NAMALWA (cell line): ENCODE measurements around the gene ZNF157.
"Not testable (repeated sequence)": the region's sequence is repeated elsewhere in the genome, so short reads cannot be mapped to it uniquely, and the experiment has no call there.

ENCODE experiments used
- DNase-seq: peaks from one replicate; pipeline ENCODE4 v3.0.0-alpha.2; 2015; ENCODE audit warnings: low spot score

ZNF157 gene

DNA sequence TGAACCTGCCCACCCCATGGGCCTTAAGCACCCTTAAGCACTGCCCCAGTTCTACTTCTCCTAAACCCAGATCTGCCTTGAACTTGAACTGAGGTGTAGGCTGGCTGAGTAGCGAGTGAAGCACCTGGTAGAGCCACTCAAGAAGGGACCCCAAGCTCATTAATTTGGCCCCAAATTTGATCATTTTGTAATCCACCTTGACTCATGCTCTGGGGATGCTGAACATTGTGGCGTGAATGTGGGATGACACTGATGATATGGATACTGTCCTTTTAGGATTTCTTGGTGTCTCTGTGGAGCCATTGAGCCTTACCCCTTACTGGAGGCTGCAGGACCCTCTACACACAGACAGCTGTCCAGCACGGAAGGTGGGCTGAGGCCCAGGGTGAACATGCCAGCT lies at the start of gene ZNF157:
Gene ZNF157 (plus strand): TSS at position 301 of the 400 bp plus-strand sequence. CDS start 91 bp downstream, at position 392.
- no peak for DNase-seq

DNA sequence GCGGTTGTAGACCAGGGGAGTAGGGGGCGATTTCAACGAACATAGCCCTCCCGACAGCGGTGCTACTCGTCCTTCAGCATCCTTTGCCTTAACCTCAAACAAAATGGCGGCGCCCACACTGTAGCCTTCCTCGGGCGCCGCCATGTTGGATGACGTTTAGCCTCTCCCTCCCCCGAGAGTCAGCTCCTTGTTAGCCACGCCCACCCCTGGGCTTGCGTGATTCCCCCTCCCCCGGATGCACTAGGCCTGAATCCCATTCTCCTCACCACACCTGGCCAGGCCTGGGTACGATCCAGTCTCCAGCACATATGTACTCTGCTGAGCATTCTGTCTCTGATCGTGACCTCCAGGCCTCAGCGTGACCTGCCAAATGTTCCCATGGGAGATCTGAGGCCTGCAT lies 49.0 kb upstream of the ZNF157 start:
- DNase-seq: no peak

DNA sequence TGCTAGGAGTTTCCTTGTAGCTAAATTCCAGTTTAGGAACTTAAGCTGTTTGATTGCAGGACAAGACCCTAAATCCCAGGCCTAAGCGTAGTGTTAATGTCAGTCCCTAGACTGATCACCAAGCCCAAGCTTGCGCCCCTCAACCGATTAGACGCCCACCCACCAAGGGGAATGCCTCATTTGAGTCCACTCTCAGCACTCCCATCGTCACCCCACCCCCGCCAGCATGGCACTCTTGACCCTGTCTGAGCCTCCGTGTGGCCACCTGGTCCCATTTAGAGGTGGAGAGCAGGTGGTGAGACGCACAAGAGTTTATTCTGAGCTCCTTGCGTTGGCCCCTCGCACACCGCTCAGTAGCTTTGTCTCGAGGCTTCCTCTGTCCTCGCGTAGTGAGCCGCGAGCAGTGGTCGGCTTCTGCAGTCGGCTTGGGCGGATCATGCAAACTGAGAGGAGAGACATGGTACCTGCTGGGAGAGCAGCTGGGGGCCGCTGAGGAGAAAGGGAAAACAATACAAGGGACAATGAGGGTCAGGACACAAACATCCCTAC lies 48.5 kb upstream of the ZNF157 start:
- no peak for DNase-seq

DNA sequence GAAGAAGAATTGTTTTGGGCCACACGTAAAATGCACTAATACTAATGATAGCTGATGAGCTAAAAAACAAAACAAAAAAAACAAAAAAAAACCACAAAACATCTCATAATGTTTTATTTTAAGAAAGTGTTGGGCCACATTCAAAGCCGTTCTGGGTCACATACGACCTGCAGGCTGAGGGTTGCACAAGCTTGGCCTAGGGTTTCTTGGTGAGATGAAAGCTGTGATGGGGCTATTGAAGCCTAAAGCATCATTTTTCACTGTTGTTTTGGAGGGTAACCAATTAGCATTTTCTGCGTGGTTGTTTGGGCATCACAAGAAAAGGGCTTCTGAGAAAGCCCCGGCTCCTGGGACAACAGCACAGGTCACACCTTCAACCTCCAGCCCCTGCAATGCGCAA lies 42.5 kb upstream of the ZNF157 start:
- DNase-seq: no peak

DNA sequence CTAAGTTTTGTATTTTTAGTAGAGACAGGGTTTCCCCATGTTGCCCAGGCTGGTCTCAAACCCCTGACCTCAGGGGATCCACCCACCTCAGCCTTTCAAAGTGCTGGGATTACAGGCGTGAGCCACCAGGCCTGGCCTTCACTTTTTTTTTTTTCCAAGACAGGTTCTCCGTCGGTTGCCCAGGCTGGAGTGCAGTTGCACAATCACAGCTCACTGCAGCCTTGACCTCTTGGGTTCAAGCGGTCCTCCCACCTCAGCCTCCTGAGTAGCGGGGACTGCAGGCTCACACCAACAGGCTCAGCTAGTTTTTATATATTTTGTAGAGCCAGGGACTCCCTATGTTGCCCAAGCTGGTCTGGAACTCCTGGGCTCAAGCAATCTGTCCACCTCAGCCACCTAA lies 37.6 kb upstream of the ZNF157 start:
- DNase-seq: not testable (repeated sequence)

DNA sequence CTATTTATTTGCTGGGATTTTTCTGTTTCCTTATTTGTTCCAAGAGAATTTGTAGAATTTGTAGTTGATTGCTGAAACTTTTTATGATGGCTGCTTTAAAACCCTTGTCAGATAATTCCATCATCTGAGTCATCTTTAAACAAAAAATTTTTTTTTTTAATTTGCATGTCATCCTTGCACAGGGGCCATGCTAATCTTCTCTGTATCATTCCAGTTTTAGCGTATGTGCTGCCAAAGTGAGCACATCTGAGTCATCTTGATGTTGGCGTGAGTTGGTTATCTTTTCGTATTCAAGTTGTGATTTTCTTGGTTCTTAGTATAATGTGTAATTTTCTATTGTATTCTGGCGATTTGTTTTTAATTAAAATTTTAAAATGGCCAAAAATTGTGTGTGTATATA lies 18.7 kb upstream of the ZNF157 start:
- DNase-seq: no peak

DNA sequence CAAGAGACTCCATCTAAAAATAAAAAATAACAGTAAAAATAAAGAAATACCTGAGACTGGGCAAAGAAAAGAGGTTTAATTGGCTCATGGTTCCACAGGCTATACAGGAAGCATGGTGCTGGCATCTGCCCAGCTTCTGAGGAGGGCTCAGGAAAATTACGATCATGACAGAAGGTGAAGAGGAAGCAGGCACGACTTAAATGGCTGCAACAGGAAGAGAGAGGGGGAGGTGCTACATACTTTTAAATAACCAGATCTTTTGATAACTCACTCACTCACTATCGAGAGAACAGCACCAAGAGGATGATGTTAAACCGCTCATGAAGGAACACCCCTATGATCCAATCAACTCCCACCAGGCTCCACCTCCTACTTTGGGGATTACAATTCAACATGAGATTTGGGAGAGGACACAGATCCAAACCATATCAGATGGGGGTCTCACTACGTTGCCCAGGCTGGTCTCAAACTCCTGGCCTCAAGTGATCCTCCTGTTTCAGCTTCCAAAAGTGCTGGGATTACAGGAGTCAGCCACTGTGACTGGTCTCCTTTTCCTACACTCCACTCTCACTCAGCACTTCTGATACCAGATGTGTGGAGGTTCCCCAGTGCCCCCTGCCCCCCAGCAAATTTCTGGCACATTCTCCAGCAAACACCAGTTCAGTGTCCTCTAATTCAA lies 11.9 kb upstream of the ZNF157 start:
- peak; percentile 9 for DNase-seq

DNA sequence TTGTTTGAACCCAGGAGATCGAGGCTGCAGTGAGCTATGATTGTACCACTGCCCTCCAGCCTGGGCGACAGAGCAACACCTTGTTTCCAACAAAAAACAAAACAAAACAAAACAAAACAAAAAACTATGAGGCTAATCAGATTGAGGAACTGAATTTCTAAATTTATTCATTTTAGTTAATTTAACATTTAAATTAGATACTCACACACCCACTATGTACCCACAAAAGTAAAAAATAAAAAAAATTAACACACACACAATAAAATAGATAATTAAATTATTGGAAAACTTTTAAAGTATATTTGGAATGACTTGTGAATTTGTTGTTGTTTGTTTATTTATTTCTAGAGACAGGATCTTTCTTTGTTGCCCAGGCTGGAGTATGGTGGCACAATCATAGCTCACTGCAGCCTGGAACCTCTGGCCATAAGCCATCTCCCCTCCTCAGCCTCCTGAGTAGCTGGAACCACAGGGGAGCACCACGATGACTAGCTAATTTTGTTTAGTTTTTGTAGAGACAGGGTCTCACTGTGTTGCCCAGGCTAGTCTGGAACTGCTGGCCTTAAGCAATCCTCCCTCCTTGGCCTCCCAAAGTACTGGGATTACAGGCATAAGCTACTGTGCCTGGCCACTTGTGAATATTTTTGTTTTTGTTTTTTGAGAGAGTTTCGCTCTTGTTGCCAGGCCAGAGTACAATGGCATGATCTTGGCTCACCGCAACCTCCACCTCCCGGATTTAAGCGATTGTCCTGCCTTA lies 9.8 kb upstream of the ZNF157 start:
- DNase-seq: no peak

DNA sequence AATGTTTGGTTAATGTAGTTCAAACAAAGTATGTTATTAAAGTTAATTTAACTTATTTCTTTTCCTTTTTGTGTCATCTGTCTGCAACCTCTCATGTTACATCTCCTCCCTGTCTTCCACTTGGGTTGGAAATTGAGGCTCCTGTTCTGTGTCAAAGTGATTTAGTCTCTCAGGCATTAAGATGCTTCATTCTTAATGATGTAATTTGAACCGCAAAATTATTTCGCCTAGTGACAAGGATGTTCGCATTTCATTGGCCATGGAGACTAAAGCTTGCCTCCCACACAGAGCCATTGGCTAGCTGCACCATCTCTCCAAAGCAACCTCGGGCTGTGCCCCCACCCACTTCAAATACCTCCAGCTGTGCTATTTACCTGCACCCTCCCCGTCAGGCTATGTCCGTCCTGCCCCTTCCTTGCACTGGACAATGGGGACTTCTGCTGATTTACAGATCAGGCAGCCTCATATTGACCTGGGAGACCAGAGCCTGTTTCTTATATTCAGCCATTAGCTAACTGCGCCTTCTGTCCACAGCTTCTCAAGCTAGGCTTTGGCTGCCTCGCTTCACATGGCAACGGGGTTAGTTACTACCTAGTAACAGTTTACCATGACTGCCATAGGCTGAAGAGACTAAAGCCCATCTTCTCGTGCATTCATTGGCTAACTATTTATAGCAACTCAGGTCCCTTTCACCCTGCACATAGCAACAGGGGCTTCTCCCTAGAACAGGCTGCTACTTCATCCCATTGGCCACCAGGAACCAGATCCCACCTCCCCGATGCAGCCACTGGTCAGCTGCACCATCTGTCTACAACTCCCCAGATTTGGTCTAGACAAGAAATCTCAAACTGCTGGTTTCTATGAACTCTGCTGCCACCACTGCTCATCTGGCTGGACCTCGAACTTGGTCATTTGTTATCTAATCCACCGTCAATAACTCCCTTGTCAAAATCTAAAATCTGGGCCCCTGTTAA lies 8.6 kb upstream of the ZNF157 start:
- DNase-seq: peak; percentile 96

DNA sequence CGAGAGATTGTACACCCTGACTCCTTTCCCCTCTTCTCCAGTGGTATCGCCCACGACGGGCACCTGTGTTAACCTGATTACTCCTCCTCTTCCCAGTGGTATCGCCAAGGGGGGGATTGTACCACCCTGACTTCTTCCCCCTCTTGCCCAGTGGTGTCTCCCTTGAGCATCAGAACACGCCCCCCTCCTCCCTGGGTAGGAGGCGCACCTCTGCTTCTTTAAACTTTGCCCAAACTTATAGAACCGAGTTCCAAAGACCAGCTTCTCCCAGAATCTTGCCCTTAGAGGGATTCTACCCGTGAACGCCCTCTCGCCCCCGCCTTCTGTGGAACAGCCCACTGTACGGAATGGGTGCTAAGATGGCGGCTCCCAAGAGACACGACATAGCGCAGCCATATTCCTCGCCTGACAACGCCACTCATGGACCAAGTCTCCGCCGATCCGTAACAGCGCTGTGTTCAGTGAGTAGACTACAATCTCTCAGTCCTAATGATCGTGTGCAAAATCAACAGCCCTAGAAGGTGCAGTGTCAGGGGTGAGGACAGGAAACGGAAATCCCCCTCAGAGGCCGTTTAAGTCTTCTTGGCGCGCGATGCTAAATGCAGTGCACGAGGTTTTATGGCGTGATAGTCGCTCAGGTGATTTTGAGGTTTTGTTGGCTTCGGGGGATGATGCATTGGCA lies 4.2 kb upstream of the ZNF157 start:
- peak; percentile 92 for DNase-seq

DNA sequence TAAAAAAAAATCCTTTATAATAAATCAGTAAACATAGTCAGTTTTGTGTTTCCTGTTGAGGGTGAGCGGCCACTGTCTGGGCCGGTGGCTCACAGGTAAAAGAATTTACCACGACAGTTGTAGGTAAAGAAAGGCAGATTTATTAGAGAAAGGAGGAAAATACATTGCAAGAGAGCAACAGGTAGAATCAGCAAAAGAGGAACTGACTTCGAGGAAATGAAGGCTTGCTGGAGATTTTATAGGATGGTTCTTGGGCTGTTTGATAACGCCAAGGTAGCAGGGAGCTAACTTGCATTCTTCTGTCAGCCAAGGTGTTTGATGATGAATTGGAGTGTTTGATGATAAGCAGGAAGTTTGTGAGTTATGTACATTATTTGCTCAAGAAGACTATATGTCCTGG lies 2.8 kb downstream of the ZNF157 start:
- DNase-seq: no peak

DNA sequence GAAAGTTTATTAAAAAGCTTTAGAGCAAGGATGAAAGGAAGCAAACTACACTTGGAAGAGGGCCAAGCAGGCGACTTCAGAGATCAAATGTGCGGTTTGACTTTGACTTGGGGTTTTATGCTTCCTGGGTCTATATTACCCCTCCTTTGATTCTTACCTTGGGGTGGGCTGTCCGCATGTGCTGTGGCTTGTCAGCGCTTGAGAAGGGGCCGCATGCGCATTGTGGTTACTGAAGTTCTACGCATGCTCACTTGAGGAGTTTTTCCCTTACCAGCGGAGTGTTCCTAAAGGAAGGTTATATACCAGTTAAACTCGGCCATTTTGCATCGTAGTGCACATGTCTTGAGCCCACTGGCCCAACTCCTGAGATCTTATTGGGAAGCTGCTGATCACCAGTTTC lies 9.9 kb downstream of the ZNF157 start:
- no peak for DNase-seq

DNA sequence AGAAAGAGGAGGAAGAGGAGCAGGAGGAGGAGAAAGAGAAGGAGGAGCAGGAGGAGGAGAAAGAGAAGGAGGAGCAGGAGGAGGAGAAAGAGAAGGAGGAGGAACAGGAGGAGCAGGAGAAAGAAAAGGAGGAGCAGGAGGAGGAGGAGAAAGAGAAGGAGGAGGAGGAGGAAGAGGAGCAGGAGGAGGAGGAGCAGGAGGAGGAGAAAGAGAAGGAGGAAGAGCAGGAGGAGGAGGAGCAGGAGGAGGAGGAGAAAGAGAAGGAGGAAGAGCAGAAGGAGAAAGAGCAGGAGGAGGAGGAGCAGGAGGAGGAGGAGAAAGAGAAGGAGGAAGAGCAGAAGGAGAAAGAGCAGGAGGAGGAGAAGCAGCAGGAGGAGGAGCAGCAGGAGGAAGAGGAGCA lies 10.5 kb downstream of the ZNF157 start:
- not testable (repeated sequence) for DNase-seq

DNA sequence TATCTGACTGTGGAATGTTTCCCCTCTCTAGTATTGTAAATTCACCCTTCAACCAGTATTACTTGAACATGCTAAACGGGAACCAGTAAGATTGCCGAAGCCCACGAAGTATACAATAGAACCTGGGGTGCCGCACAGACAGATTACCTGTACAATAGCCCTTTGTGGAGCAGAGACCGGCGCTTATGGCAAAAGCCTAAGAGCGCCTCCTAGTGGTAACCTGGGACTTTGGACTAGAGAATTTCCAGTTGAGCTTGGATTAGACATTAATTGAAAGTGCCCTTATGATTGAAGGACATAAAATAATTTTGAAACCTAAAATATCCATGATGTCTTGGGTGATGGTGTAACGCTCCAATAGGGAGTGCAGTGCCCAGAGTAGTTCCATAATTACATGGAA lies 14.1 kb downstream of the ZNF157 start:
- peak; percentile 73 for DNase-seq

DNA sequence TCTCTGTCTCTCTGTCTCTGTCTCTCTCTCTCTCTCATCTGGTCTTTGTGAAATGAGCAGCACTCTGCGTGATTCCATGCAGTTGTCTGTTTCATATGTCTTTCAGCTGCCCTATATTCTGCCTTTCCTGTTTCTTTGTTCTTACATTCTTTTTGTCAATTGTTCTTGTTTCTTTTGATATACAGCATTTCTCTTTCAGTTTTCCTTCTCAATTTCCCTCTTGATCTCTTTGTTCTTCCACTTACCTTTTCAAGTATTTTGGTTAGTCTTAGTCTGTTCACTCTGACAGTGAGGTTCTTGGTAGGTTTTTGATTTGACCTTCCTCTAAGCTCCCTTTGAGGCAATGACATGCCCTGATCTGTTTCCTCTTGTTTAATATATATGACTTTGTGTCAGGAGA lies 20.4 kb downstream of the ZNF157 start:
- no peak for DNase-seq

DNA sequence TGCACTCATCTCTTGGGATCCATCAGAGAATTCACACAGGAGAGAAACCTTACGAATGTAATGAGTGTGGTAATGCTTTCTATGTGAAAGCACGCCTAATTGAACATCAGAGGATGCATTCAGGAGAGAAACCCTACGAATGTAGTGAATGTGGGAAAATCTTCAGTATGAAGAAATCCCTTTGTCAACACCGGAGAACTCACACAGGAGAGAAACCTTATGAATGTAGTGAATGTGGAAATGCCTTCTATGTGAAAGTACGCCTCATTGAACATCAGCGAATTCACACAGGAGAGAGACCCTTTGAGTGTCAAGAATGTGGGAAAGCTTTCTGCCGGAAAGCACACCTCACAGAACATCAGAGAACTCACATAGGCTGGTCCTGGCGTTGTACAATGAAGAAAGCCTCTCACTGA lies 42.8 kb downstream of the ZNF157 start:
- DNase-seq: peak; percentile 6

DNA sequence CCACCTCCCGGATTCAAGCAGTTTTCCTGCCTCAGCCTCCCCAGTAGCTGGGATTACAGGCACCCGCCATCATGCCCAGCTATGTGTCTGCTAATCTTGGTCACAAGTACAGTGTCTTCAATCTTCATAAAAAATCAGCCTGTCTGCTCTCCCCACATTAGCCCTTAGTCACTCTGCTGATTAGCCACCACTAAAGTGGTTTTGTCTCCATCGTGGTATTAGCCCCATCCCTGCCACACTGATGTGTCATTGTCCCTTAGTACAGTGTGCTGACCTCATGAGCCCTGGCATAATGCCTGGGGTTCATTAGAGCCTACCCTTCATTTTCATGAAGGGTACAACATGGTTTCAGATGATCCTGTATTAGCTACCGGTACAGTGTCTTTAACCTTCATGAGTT lies 49.9 kb downstream of the ZNF157 start:
- DNase-seq: no peak

DNA sequence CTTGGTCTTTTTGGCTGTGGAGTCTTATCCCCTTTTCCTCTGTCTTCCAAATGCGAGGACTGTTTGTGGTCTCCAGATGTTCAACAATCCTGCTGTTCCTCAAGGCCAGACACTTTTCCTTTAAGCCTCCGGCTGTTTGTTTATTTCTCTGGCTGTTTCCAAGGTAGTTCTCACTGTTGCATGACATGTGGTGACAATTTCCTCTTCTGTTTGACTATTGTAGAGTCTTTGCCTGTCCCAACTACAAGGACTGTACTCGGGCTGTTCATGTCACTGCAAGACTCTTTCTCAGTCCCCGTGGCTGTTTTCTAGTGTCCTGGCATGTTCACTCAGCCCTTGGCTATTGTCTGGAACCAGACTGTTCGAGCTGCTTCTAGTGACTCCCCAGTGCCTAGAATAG lies 50.6 kb downstream of the ZNF157 start:
- peak; percentile 1 for DNase-seq

DNA sequence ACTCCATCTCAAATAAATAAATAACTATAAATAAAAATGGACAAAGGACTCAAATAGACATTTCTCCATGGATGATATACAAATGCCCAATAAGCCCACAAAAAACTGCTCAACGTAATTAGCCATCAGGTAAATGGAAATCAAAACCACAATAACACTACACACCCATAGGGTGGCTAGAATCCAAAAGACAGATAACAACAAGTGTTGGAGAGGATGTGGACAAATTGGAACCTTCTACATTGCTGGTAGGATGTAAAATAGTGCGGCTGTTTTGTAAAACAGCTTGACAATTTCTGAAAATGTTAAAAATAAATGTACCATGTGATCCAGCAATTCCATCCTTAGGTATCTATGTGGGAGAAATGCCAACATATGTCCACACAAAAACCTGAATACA lies 52.1 kb downstream of the ZNF157 start:
- no peak for DNase-seq

DNA sequence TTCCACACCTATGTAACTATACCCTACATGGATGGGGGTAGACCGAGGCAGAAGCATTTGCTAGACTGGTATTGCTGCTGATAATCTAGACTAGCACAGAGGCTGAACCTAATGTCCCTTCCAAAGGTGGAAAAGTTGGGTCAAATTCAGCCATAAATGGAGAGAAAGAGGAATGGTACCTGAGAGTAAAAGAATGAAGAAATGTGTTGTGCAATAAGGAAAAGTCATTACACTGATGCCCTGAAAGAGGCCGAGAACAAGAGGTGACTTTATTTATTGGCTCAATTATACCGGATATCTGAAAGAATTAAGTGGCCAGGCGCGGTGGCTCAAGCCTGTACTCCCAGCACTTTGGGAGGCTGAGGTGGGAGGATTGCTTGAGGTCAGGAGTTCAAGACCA lies 60.5 kb downstream of the ZNF157 start:
- DNase-seq: no peak

DNA sequence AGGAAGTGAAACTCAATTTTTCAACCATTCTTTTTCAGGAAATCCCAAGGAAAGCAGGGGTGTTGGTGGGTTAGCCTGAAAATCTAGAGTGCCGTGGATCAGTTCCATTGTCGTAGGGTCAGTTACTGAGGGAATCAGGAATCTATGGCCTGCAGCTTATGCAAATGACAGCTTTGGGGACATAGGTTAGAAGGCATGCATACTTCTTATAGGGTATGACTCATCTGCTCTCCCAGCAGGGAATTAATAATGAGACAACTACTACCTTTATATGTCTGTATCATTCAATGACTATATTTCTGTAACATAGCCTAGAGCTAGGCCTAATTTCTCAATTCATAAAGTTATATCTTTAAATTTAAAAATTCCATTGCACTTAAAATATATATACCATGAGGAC lies 76.1 kb downstream of the ZNF157 start:
- DNase-seq: no peak

DNA sequence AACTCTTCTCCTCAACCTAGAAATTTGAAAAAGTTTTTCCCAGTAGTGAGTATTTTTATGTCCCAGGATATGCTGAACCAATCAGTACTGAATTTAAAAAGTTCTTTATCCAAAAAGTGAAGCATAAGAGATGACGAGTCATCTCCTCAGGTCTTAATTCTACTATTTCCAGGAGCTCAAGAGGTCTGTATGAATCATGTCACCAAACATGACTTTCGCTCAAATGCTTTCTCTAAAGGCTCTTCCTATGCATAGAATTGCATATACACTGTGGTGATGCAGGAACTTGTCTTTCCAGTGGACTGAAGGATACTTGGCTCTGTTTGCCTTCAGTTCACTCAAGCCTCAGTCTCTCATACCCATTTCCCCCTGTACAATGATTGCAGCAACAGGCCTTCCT lies 76.6 kb downstream of the ZNF157 start:
- no peak for DNase-seq
